H9 (cell line): ENCODE results near the gene GGCX. TPM values are rescaled to one million over a fixed set of nuclear protein-coding genes. Genes with fewer than 3 reads are reported as not detected.

Experiments used
- DNase-seq: peaks from one replicate; pipeline ENCODE4 v3.0.0-alpha.2; 2017
- H2AFZ ChIP-seq: one replicate; pipeline ENCODE4 v1.6.1; 2013; ENCODE audit warnings: mild to moderate bottlenecking, low read length, control low read depth, moderate library complexity
- H2AK5ac ChIP-seq: 2 replicates; pipeline ENCODE4 v1.6.1; 2013; ENCODE audit warnings: low read length, control low read depth, mixed read lengths; ENCODE audit not compliant: insufficient read length
- H2BK120ac ChIP-seq: one replicate; pipeline ENCODE4 v1.6.1; 2013; ENCODE audit warnings: low read depth, mild to moderate bottlenecking, low read length, control low read depth, inconsistent platforms; ENCODE audit not compliant: poor library complexity, severe bottlenecking
- H2BK12ac ChIP-seq: 2 replicates; pipeline ENCODE4 v1.6.1; 2013; ENCODE audit warnings: low read length, control low read depth, mixed read lengths, low read depth; ENCODE audit not compliant: insufficient read length
- H2BK15ac ChIP-seq: 2 replicates; pipeline ENCODE4 v1.6.1; 2013; ENCODE audit warnings: low read depth, low read length, control low read depth
- H2BK20ac ChIP-seq: one replicate; pipeline ENCODE4 v1.6.1; 2013; ENCODE audit warnings: low read depth, mild to moderate bottlenecking, low read length, control low read depth, inconsistent platforms; ENCODE audit not compliant: poor library complexity, severe bottlenecking
- H2BK5ac ChIP-seq: 2 replicates; pipeline ENCODE4 v1.6.1; 2013; ENCODE audit warnings: low read length, control low read depth, mixed read lengths; ENCODE audit not compliant: insufficient read length
- H3K14ac ChIP-seq: 2 replicates; pipeline ENCODE4 v1.6.1; 2013; ENCODE audit warnings: low read length, control low read depth; ENCODE audit not compliant: insufficient read depth
- H3K18ac ChIP-seq: 2 replicates; pipeline ENCODE4 v1.6.1; 2013; ENCODE audit warnings: low read depth, mild to moderate bottlenecking, mixed read lengths, low read length, control low read depth; ENCODE audit not compliant: insufficient read length
- H3K23ac ChIP-seq: 2 replicates; pipeline ENCODE4 v1.6.1; 2013; ENCODE audit warnings: low read length, control low read depth, mixed read lengths, low read depth; ENCODE audit not compliant: insufficient read length
- H3K23me2 ChIP-seq: 2 replicates; pipeline ENCODE4 v1.6.1; 2013; ENCODE audit warnings: low read depth, mild to moderate bottlenecking, mixed read lengths, low read length, control low read depth; ENCODE audit not compliant: insufficient read length, poor library complexity, severe bottlenecking
- H3K27ac ChIP-seq: 2 replicates; pipeline ENCODE4 v1.5.1; 2013; ENCODE audit warnings: low read length, control low read depth, mixed read lengths, low read depth; ENCODE audit not compliant: insufficient read length
- H3K27me3 ChIP-seq: 2 replicates; pipeline ENCODE4 v1.6.1; 2013; ENCODE audit warnings: low read length, control low read depth, inconsistent platforms; ENCODE audit not compliant: insufficient read depth
- H3K4ac ChIP-seq: 2 replicates; pipeline ENCODE4 v1.6.1; 2013; ENCODE audit warnings: low read depth, mild to moderate bottlenecking, control low read depth, inconsistent platforms, low read length, moderate library complexity
- H3K4me1 ChIP-seq: 2 replicates; pipeline ENCODE4 v1.6.1; 2013; ENCODE audit warnings: low read length, control low read depth, inconsistent platforms; ENCODE audit not compliant: insufficient read depth
- H3K4me2 ChIP-seq: 2 replicates; pipeline ENCODE4 v1.6.1; 2013; ENCODE audit warnings: low read length, control low read depth, mixed read lengths; ENCODE audit not compliant: insufficient read length, insufficient read depth
- H3K56ac ChIP-seq: 2 replicates; pipeline ENCODE4 v1.6.1; 2013; ENCODE audit warnings: low read depth, mild to moderate bottlenecking, mixed read lengths, low read length, control low read depth; ENCODE audit not compliant: insufficient read length
- H3K79me1 ChIP-seq: 2 replicates; pipeline ENCODE4 v1.6.1; 2013; ENCODE audit warnings: low read depth, mild to moderate bottlenecking, moderate library complexity, low read length, control low read depth, inconsistent platforms; ENCODE audit not compliant: insufficient read depth, poor library complexity, severe bottlenecking
- H3K79me2 ChIP-seq: 2 replicates; pipeline ENCODE4 v1.6.1; 2013; ENCODE audit warnings: low read length, control low read depth, inconsistent platforms; ENCODE audit not compliant: insufficient read depth
- H3K9ac ChIP-seq: 2 replicates; pipeline ENCODE4 v1.6.1; 2013; ENCODE audit warnings: low read length, control low read depth, mixed read lengths; ENCODE audit not compliant: insufficient read length; ENCODE audit errors: extremely low read depth
- H3K9me3 ChIP-seq: one replicate; pipeline ENCODE4 v1.6.1; 2013; ENCODE audit warnings: low read depth, low read length, inconsistent platforms; ENCODE audit not compliant: control insufficient read depth
- H3T11ph ChIP-seq: one replicate; pipeline ENCODE4 v1.6.1; 2013; ENCODE audit warnings: mild to moderate bottlenecking, low read length, control low read depth, inconsistent platforms
- H4K20me1 ChIP-seq: one replicate; pipeline ENCODE4 v1.6.1; 2013; ENCODE audit not compliant: control insufficient read depth, insufficient read length, insufficient read depth
- H4K5ac ChIP-seq: 2 replicates; pipeline ENCODE4 v1.6.1; 2013; ENCODE audit warnings: low read depth, mild to moderate bottlenecking, mixed read lengths, low read length, control low read depth; ENCODE audit not compliant: insufficient read length
- H4K8ac ChIP-seq: replicated peaks from 2 replicates; pipeline ENCODE4 v1.6.1; 2013; ENCODE audit warnings: low read length, control low read depth, mixed read lengths, low read depth; ENCODE audit not compliant: insufficient read length
- H4K91ac ChIP-seq: 2 replicates; pipeline ENCODE4 v1.6.1; 2013; ENCODE audit warnings: low read depth, mild to moderate bottlenecking, moderate library complexity, mixed read lengths, low read length, control low read depth; ENCODE audit not compliant: insufficient read length
- H3K27ac Mint-ChIP-seq, 3 experiments: 2 replicates in 2 of 3; 3 replicates in 1 of 3; pipeline ENCODE4 v1.8.0; 2020 to 2021; ENCODE audit warnings: mixed read lengths in 3 of 3, mild to moderate bottlenecking in 1 of 3, moderate library complexity in 1 of 3
- H3K27me3 Mint-ChIP-seq: 2 replicates; pipeline ENCODE4 v1.8.0; 2021; ENCODE audit warnings: low read depth, mild to moderate bottlenecking, moderate library complexity, mixed read lengths
- H3K36me3 Mint-ChIP-seq, 3 experiments: 2 replicates in 2 of 3; 3 replicates in 1 of 3; pipeline ENCODE4 v1.8.0; 2020 to 2021; ENCODE audit warnings: low read depth in 3 of 3, mixed read lengths in 3 of 3; ENCODE audit not compliant: insufficient read depth in 1 of 3
- H3K4me1 Mint-ChIP-seq, 2 experiments: 2 replicates each; pipeline ENCODE4 v1.8.0; 2020; ENCODE audit warnings: mixed read lengths in 2 of 2
- H3K4me3 Mint-ChIP-seq, 2 experiments: 2 replicates in 1 of 2; 3 replicates in 1 of 2; pipeline ENCODE4 v1.8.0; 2020 to 2021; ENCODE audit warnings: mild to moderate bottlenecking in 2 of 2, mixed read lengths in 2 of 2, moderate library complexity in 1 of 2
- H3K9me3 Mint-ChIP-seq, 2 experiments: 2 replicates in 1 of 2; 3 replicates in 1 of 2; pipeline ENCODE4 v1.8.0; 2020; ENCODE audit warnings: mild to moderate bottlenecking in 2 of 2, mixed read lengths in 2 of 2, moderate library complexity in 1 of 2
- WGBS: extraction: QIAGEN DNeasy Blood & Tissue Kit; methylation state at CpG from one replicate; pipeline ENCODE4 v1.1.7; 2013; ENCODE audit warnings: missing lambda C conversion rate, low lambda C conversion rate, mixed read lengths; ENCODE audit not compliant: insufficient read length; ENCODE audit errors: extremely low coverage; 5-methylcytosine and 5-hydroxymethylcytosine counted together
- total RNA-seq: library from RNA; stranded (reverse); gene quantifications from 2 replicates; pipeline ENCODE4 v1.2.1, GENCODE V29; 2021
- TF ChIP-seq, protein P1 (sequence below): fragments of 200-600 bp; sonication (generic); conservative IDR thresholded peaks from 3 replicates; pipeline ENCODE4 v1.8.0; 2021; ENCODE audit warnings: antibody characterized with exemption, mild to moderate bottlenecking

Gene GGCX
- total RNA-seq, 1 experiment from 2014 or later = 32.9 TPM

DNA sequence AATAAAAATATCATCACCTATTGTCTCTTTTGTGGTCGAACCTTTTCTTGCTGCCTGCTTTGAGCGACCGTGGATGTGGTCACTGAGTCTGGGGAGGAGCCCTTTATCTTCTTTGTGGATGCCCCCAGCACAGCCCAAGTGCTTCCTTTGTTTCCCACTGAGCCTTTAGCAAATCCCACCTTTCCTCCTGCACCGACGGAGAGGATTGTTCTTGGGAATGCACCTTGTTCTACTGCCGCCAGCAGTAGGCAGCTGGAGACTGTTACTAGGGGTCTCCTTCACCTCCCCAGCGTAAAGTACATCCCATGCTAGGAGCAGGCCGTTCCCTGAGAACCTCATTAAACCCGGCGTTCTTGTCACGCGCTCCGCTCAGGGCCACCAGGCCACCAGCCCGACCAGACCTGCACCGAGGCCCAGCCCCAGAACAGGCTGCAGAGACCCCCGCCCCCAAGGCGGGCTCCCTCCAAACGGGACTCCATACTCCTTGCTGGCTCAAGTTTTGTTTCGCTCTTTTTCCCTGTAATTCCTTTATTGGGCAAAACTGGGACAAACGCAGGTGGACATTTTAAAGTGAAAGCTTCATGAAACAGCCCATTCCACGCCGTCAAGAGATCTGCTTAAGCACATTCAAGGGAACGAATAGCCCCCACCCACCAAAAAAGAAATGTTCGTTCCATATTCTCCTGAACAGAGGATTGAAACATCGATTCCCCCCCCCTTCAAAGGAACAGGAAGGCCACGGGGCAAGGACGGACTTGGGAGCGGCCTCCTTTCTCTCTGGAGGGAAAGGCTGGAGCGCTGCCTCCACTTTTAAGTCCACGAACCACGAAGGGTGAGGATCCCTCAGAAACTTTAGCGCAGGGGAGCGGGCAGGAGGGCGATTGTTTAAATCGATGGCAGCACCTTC is 23.4 kb downstream of the GGCX start:
- Histone ChIP-seq H3K14ac (peak overlapping the region; percentile 98), H2BK20ac (no peak overlapping the region), H2BK5ac (peak overlapping the region; percentile 46), H3K56ac (peak overlapping the region; percentile 77), H4K8ac (no peak overlapping the region), H2AK5ac (no peak overlapping the region), H3K4me1 (0 out of 2 replicates have a peak, but pooled peaks cover 2% of the 10 kb centered on the region), H2BK12ac (no peak overlapping the region), H3K27me3 (no peaks in the 10 kb centered on the region), H3K23me2 (peaks cover 17% of the 10 kb centered on the region), H3K79me2 (peaks cover 25% of the 10 kb centered on the region), H3K23ac (no peak overlapping the region), H2BK15ac (no peak overlapping the region), H3K79me1 (no peaks in the 10 kb centered on the region), H4K5ac (peak overlapping the region; percentile 48), H3K4me2 (peak overlapping the region; percentile 46), H3T11ph (peak overlapping the region; percentile 77), H2AFZ (no peak overlapping the region), H3K18ac (peak overlapping the region; percentile 94), H3K9ac (peak overlapping the region; percentile 97), H4K91ac (peak overlapping the region; percentile 22), H2BK120ac (peak overlapping the region; percentile 96), H3K9me3 (no peaks in the 10 kb centered on the region), H3K27ac (peak overlapping the region; percentile 88), H3K4ac (peak overlapping the region; percentile 73; the same call in 1 of the 2 replicates), H4K20me1 (no peaks in the 10 kb centered on the region)
- H3K4me1 Mint-ChIP-seq = peaks cover 38 to 46% of the 10 kb centered on the region in 2 experiments
- peak overlapping the region; percentile 99 to 100 (median 100) for H3K27ac Mint-ChIP-seq
- peaks cover 5% of the 10 kb centered on the region; the same call in 1 of the 2 replicates for H3K27me3 Mint-ChIP-seq
- no CpG with 5 or more reads among the region's 35 CpGs for WGBS
- TF ChIP-seq, protein P1, sequence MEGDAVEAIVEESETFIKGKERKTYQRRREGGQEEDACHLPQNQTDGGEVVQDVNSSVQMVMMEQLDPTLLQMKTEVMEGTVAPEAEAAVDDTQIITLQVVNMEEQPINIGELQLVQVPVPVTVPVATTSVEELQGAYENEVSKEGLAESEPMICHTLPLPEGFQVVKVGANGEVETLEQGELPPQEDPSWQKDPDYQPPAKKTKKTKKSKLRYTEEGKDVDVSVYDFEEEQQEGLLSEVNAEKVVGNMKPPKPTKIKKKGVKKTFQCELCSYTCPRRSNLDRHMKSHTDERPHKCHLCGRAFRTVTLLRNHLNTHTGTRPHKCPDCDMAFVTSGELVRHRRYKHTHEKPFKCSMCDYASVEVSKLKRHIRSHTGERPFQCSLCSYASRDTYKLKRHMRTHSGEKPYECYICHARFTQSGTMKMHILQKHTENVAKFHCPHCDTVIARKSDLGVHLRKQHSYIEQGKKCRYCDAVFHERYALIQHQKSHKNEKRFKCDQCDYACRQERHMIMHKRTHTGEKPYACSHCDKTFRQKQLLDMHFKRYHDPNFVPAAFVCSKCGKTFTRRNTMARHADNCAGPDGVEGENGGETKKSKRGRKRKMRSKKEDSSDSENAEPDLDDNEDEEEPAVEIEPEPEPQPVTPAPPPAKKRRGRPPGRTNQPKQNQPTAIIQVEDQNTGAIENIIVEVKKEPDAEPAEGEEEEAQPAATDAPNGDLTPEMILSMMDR = no peak
- H3K9me3 Mint-ChIP-seq = peaks cover 0 to 3% of the 10 kb centered on the region in 2 experiments; a peak in 1 of 5 replicates
- peak; percentile 65 for DNase-seq
- H3K36me3 Mint-ChIP-seq = peaks cover 34 to 40% (median 37%) of the 10 kb centered on the region in 3 experiments
- peak overlapping the region; percentile 95 to 98 for H3K4me3 Mint-ChIP-seq
